Adrenal gland (tissue), 12 donors: Measurements from ENCODE around the gene RNF207. TPM values are rescaled to one million over a fixed set of nuclear protein-coding genes. Genes with fewer than 3 reads are reported as not detected.

Source experiments
- DNase-seq, 7 donors: peaks; one replicate each; pipeline ENCODE4 v3.0.0-alpha.2; 2019 to 2020
- H3K27ac ChIP-seq, 5 donors: fragments of 200-600 bp; sonication (generic) in 4 of 5; 1 replicate in 3 of 5; 2 replicates in 2 of 5; pipeline versions ENCODE4 v1.5.1 to v1.8.0; 2016 to 2020; ENCODE audit warnings: mild to moderate bottlenecking in 1 of 5
- H3K27me3 ChIP-seq: fragments of 200-600 bp; 2 replicates; pipeline ENCODE4 v1.8.0; 2021
- H3K36me3 ChIP-seq, 2 donors: fragments of 200-600 bp; replicated peaks in 1 of 2; 1 replicate in 1 of 2; 2 replicates in 1 of 2; pipeline versions ENCODE4 v1.5.1 to v1.8.0; 2018 to 2022
- H3K4me1 ChIP-seq, 2 donors: fragments of 200-600 bp; replicated peaks in 1 of 2; 1 replicate in 1 of 2; 2 replicates in 1 of 2; pipeline versions ENCODE4 v1.5.1 to v1.8.0; 2018 to 2021
- H3K4me3 ChIP-seq, 4 donors: fragments of 200-600 bp; sonication (generic) in 3 of 4; one replicate each; pipeline ENCODE4 v1.5.1; 2016 to 2018
- H3K9me3 ChIP-seq, 3 donors: fragments of 200-600 bp; sonication (generic) in 1 of 3; replicated peaks in 1 of 3; 1 replicate in 2 of 3; 2 replicates in 1 of 3; pipeline versions ENCODE4 v1.5.1 to v1.8.0; 2016 to 2021
- POLR2A ChIP-seq, 2 donors: fragments of 450-650 bp; IDR thresholded peaks; one replicate each; pipeline ENCODE4 v1.6.1; 2017; ENCODE audit warnings: antibody characterized with exemption in 2 of 2, mild to moderate bottlenecking in 2 of 2, moderate library complexity in 1 of 2
- WGBS, 4 donors: extraction: QIAGEN DNeasy Blood & Tissue Kit in 2 of 4; methylation state at CpG; one replicate each; pipeline versions ENCODE4 v1.1.5 to v1.1.7; 2013 to 2017; 5-methylcytosine and 5-hydroxymethylcytosine counted together
- intact Hi-C, 2 donors: fragments of 100-400 bp; cut with DNase I; formaldehyde crosslinking; loops; one replicate each; pipeline versions ENCODE4 v1.14.1 to v1.15.0; 2022 to 2023
- polyA plus RNA-seq, 3 donors: library from polyadenylated mRNA; stranded (reverse); fragments of 200-250 nt in 2 of 3; fragments of 350-450 nt in 1 of 3; fragmentation: Illumina TruSeq in 1 of 3; extraction: RNeasy Lipid Tissue Mini Kit (QIAGEN cat#74804) in 1 of 3; gene quantifications; one replicate each; pipeline ENCODE4 v1.2.3, GENCODE V29; 2013 to 2014
- total RNA-seq, 9 donors: library from RNA; depleted of rRNA in 4 of 9; stranded (reverse); fragments of >200 nt in 4 of 9; fragments of 120-200 nt in 1 of 9; fragmentation: NEBNext Ultra II Directional in 1 of 9; extraction: Animal tissue kit (Norgen Biotek cat#: 25700) in 1 of 9; gene quantifications; one replicate each; pipeline versions ENCODE4 v1.1.0 to v1.2.4, GENCODE V29; 2013 to 2023
- TF ChIP-seq, protein P1 (sequence below), 6 experiments: fragments of 450-650 bp in 4 of 6; fragments of 200-600 bp in 2 of 6; sonication (generic) in 1 of 6; IDR thresholded peaks; 1 replicate in 5 of 6; 2 replicates in 1 of 6; pipeline versions ENCODE4 v1.5.1 to v1.8.0; 2016 to 2021; ENCODE audit warnings: antibody characterized with exemption in 6 of 6, mild to moderate bottlenecking in 2 of 6, moderate library complexity in 1 of 6
- donor health status: healthy with polysubstance abuse.
- donor health status: Bipolar disorder and iron deficiency.
- donor health status: DM: yes; HTN: yes; CAD: no.
- donor health status: DM: no; HTN: no; CAD: no.
- donor health status: DM: no; HTN: no; CAD: no.
- donor health status: DM: yes; HTN: yes; CAD: no.

Gene RNF207
- total and polyA plus RNA-seq, 12 donors, result 2.2 to 47.4 (median 11.3) TPM

DNA sequence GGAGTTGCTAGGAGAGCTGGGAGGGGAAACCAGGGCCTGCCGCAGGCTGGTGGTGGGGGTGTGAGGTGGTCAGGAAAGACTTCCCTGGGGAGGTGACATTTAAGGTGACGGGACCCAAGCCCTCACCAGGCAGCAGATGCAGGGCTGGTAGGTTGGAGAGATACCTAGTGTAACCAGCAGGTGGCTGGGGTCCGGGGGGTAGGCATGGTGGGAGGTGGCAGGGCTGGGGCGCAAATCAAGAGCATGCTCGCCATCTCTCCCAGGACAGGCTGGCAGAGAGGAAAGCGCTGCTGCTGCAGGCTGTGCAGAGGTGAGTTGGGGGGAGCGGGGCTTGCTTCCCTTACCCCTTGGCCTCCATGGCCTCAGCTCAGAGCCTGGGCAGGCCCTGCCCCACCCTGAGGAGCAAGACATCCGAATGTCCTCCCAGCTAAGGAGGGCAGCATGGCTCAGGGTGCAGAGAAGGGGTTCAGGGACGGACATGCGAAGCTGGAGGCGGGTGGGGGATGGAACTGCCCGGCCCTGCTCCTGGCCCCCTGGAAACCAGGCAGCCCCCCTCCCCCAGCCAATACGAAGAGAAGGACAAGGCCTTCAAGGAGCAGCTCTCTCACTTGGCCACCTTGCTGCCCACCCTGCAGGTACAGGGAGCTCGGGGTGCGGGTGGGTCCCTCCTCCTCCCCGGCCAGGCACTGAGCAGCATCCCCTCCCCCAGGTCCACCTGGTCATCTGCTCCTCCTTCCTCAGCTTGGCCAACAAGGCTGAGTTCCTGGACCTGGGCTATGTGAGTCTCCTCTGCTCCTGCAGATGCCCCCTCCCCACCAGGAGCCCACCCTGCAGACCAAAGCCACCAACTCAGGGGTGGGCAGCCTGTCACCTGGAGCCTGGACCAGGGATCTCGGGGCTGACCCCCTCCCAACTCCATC lies 4.0 kb downstream of the RNF207 start:
- H3K27me3 ChIP-seq, result no peaks in the 10 kb centered on the region
- H3K9me3 ChIP-seq, result no peaks in the 10 kb centered on the region
- 83 to 96% (median 90%) methylated on average over 13 to 17 of the region's 17 CpGs for WGBS, 4 donors
- peak overlapping the region in 1 of 5 donors; percentile 63 for H3K27ac ChIP-seq
- peak overlapping the region in 1 of 4 donors; percentile 55 for H3K4me3 ChIP-seq
- DNase-seq, result no peak
- peaks cover 15 to 30% of the 10 kb centered on the region in 2 donors for H3K4me1 ChIP-seq
- TF ChIP-seq POLR2A (IDR thresholded peaks at IDR 0.05), result no peak
- TF ChIP-seq, protein P1, sequence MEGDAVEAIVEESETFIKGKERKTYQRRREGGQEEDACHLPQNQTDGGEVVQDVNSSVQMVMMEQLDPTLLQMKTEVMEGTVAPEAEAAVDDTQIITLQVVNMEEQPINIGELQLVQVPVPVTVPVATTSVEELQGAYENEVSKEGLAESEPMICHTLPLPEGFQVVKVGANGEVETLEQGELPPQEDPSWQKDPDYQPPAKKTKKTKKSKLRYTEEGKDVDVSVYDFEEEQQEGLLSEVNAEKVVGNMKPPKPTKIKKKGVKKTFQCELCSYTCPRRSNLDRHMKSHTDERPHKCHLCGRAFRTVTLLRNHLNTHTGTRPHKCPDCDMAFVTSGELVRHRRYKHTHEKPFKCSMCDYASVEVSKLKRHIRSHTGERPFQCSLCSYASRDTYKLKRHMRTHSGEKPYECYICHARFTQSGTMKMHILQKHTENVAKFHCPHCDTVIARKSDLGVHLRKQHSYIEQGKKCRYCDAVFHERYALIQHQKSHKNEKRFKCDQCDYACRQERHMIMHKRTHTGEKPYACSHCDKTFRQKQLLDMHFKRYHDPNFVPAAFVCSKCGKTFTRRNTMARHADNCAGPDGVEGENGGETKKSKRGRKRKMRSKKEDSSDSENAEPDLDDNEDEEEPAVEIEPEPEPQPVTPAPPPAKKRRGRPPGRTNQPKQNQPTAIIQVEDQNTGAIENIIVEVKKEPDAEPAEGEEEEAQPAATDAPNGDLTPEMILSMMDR (IDR thresholded peaks at IDR 0.05), result peak in 1 of 6 experiments; percentile 13
- intact Hi-C loops, result loop anchor here (5.0 kb wide), 1 partner anchor 32 kb away; the partner anchor contains the start of gene HES3 (in 2 of the 2)
- H3K36me3 ChIP-seq, result no peaks in the 10 kb centered on the region

DNA sequence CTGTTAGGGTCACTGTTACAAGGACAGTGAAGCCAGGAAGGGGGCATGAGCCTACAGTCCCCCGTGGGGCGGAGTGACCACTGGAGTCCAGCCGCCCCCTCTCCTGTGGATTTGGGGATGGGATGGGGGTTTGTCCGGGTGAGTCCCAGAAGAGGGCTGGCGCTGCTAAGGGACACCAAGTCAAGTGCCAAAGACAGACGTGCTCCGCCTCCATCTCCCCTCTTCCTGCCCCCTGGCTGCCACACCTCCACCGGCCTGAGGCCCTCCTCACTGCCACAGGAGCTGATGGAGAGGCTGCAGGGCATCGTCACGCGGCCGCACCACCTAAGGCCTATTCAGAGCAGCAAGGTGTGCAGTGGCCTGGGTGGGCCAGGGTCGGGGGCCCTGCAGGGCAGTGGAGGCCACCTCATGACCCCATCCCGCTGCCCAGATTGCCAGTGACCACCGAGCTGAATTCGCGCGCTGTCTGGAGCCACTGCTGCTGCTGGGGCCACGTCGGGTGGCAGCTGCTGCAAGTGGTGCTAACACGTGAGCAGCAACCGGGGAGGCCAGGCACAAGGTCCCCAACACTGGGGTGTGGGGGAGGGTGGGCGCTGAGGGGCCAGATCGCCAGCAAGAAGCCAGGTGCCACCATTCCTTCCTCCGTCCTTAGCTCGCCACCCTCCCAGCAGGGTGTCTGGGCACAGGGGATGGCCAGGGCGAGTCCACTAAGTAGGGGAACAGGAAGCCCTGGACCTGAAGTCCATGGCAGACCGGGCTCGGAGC lies 4.9 kb downstream of the RNF207 start:
- Histone ChIP-seq H3K4me3 (no peak overlapping the region), H3K27ac (no peak overlapping the region), H3K27me3 (no peaks in the 10 kb centered on the region), H3K9me3 (no peaks in the 10 kb centered on the region), H3K4me1 (peaks cover 9 to 22% of the 10 kb centered on the region in 2 donors), H3K36me3 (no peaks in the 10 kb centered on the region)
- TF ChIP-seq, protein P1 (IDR thresholded peaks at IDR 0.05), result no peak
- TF ChIP-seq POLR2A (IDR thresholded peaks at IDR 0.05), result no peak
- DNase-seq, result no peak
- whole genome bisulfite sequencing, 4 donors, result 92 to 99% (median 95%) methylated on average over 9 to 29 of the region's 29 CpGs
- intact Hi-C loops, result no loop called here

DNA sequence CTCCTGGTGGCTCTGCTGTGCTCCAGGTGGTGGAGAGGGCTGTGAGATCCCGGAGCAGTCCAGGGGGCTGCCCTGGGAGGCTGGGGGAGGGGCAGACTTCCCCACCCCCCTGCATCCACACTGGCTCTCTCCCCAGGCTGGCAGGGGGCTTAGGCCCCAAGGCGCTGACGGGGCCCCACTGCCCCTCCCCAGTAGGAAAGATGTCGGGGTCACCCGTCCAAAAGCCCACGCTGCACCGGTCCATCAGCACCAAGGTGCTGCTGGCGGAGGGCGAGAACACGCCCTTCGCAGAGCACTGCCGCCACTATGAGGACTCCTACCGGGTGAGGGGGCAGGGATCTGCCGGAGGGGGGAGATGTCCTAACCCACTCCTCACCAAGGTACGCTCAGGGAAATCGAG lies 5.8 kb downstream of the RNF207 start:
- intact Hi-C loops, result no loop called here
- Histone ChIP-seq H3K4me1 (peaks cover 9 to 14% of the 10 kb centered on the region in 2 donors), H3K36me3 (no peaks in the 10 kb centered on the region), H3K27me3 (no peaks in the 10 kb centered on the region), H3K4me3 (no peak overlapping the region), H3K27ac (no peak overlapping the region), H3K9me3 (no peaks in the 10 kb centered on the region)
- 87 to 97% (median 93%) methylated on average over 3 to 16 of the region's 16 CpGs for WGBS, 4 donors
- TF ChIP-seq, protein P1 (IDR thresholded peaks at IDR 0.05), result no peak
- TF ChIP-seq POLR2A (IDR thresholded peaks at IDR 0.05), result no peak
- no peak for DNase-seq
